NCI-H1436 (cell line): ENCODE measurements around the gene TMEM92.

Source experiments
- DNase-seq: peaks from one replicate; lab custom pipeline; 2025; lab: John Stamatoyannopoulos, UW

The TMEM92 gene

GRCh38 chr17:50274142-50274896 lies at the start of gene TMEM92:
Gene TMEM92, plus strand, starts transcription at chr17:50274466. Its CDS starts 36 bp downstream, at chr17:50274502.
- no peak for DNase-seq

- no peak for DNase-seq
Measured at GRCh38 chr17:50225701-50226240, 48.5 kb upstream of the TMEM92 start.

- DNase-seq = no peak
Measured at GRCh38 chr17:50234581-50234980, 39.7 kb upstream of the TMEM92 start.

- DNase-seq = no peak
Measured at GRCh38 chr17:50237901-50238300, 36.4 kb upstream of the TMEM92 start.

- no peak for DNase-seq
Measured at GRCh38 chr17:50238601-50239280, 35.5 kb upstream of the TMEM92 start.

- DNase-seq = no peak
Measured at GRCh38 chr17:50239937-50240336, 34.3 kb upstream of the TMEM92 start.

- no peak for DNase-seq
Measured at GRCh38 chr17:50240851-50241250, 33.4 kb upstream of the TMEM92 start.

GRCh38 chr17:50241431-50241830 lies 32.8 kb upstream of the TMEM92 start:
- no peak for DNase-seq

- DNase-seq = no peak
Measured at GRCh38 chr17:50244771-50245170, 29.5 kb upstream of the TMEM92 start.

GRCh38 chr17:50248255-50248654 lies 26.0 kb upstream of the TMEM92 start:
- DNase-seq = no peak

GRCh38 chr17:50252781-50253180 lies 21.5 kb upstream of the TMEM92 start:
- no peak for DNase-seq

GRCh38 chr17:50255766-50256635 lies 18.3 kb upstream of the TMEM92 start:
- DNase-seq = no peak

GRCh38 chr17:50256826-50257618 lies 17.2 kb upstream of the TMEM92 start:
- DNase-seq = no peak

GRCh38 chr17:50257676-50258224 lies 16.5 kb upstream of the TMEM92 start:
- no peak for DNase-seq

GRCh38 chr17:50258647-50259476 lies 15.4 kb upstream of the TMEM92 start:
- DNase-seq = no peak

GRCh38 chr17:50259477-50260324 lies 14.6 kb upstream of the TMEM92 start:
- no peak for DNase-seq

- no peak for DNase-seq
Measured at GRCh38 chr17:50260501-50260911, 13.8 kb upstream of the TMEM92 start.

- no peak for DNase-seq
Measured at GRCh38 chr17:50261051-50261915, 13.0 kb upstream of the TMEM92 start.
